ENCODE results near the gene PAIP2. TPM values are rescaled to one million over a fixed set of nuclear protein-coding genes. Genes with fewer than 3 reads are reported as not detected.
A peak's percentile ranks its signal among the peaks of the same experiment; 100 is the strongest.

PAIP2 gene
- total RNA-seq, 1 experiment from 2014 or later, result 50.9 TPM

DNA sequence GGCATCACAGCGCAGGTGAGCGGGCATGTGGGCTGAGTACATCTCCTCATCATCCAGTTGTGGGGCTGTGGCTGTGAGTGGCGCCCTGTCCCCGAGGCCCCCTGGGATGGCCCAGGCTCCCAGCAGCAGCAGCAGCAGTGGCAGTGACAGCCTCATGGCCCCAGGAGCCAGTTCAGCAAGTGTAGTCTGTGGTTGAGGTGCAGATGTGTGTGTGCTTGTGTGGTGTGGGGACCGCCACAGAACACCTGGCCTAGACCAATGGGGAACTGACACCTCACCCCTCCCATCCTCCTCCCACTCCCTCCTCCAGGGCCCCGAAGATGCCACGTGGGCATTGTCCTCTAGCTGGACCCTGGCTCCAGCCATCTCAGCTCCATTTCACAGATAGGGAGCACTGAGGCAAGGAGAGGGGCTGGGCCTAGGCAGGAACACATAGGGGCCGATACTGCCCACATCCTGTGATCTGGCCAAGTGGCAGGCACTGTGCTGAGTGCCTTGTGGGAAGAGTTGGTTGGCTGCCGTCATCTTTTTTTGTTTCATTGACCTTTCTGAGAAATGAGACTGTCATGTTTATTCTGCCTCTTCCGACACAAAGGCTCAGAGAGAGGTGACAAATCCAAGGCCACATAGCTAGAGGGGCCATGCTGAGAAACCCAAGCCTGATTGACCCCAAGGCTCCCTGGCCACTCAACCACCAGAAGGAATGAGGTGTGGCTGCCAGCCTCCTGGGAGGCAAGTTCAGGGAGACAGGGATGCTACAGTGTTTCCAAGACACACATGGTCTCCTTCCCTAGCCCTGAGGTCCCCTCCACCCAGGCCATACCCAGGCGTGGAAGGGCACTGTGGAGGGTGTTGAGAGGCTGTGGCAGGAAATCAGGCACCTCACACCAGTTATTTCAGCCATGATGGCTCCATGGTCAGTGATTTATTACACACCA lies 48.3 kb downstream of the PAIP2 start, which contains the start of gene MZB1:
TSS of gene MZB1 (minus strand) at position 213 of the 938 bp plus-strand sequence. CDS start at position 156, 57 bp downstream.
- DNase-seq, result no peak
- H3K36me3 ChIP-seq (replicated peaks; ENCODE audit: control insufficient read depth, insufficient read depth, low read length), result no peaks in the 10 kb centered on the region
- peaks cover 23% of the 10 kb centered on the region for H3K27me3 ChIP-seq (ENCODE audit: control insufficient read depth, insufficient read depth, low read length)
- no peak within 1 kb of the TSS for H3K4me3 ChIP-seq (ENCODE audit: insufficient read depth, low read depth, low read length)

DNA sequence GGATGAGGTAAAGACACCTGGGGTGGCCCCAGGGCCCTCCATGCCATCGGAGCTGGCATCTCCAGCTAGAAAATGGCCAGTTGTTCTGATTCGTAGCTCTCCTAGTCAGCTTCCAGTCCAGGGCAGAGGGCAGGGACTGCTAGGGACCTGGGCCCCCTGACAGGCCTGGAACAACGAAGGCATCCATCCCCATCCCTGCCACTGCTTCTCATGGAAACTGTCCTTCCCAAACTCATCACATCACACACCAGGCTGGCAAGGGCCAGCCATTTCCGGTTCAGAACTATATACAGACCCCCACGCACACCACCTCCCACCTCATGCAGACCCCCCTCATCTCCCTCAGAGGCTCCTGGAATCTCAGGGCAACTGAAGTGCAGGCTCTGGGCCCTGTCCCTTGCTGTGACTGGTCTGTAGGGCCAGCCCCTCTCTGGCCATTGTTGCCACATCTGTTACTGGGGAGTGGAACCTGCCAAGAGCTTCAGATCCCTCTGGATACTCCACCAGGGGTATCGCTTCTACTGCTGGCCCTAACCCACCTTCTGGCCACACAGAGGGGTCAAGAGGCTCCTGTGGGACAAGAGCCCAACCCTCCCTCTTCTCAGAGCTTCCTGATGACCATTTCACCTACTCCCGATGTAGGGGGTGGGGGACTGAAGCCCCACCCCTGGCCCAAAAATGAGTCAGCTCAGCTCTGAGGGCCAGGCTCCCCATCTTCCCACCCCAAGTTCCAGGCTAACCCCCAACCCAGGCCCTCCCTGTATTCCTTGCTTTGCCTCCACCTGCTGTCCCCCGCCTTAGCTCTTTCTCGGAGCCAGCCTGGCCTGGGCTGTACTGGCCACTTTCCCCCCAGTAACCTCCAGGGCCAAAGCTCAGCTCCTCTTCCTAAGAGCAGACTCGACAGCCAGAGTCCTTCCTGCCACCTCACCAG lies 49.2 kb downstream of the PAIP2 start:
- no peaks in the 10 kb centered on the region for H3K36me3 ChIP-seq (replicated peaks; ENCODE audit: control insufficient read depth, insufficient read depth, low read length)
- peaks cover 31% of the 10 kb centered on the region for H3K27me3 ChIP-seq (ENCODE audit: control insufficient read depth, insufficient read depth, low read length)
- no peak overlapping the region for H3K4me3 ChIP-seq (ENCODE audit: insufficient read depth, low read depth, low read length)
- peak; percentile 62 for DNase-seq

DNA sequence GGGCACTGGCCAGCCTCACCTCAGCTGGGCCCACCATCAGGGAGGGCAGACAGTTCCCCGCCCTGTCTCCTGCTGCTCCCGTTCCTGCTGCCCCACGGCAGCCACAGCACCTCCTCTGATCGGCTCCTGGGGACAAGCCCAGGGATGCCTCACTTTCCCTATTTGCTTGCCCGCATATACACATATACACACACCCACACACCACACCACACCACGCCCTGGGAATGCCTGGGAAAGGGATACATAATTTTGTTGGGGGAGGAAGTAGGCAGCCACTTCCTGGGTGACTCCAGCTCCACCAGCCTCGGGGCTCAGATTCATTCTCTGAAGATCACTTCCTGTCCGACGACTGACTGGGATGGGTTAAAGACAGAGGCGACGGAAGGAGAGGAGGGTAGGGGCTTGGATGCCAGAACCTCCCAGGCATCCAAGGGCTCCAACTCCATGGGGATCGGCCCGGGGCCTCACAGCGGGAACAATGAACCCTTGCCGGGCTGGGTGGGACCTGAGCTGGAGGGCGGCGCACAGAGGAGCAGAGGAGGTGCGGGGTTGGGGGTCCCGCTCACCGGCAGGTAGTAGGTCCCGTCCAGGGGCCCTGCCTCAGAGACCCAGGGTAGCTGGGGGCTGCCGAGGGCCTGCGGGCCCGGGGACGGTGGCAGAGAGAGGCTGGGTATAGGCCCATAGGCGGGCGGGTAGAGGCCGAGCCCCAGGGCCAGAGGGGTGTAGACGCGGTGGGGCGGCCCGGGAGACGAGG lies 50.1 kb downstream of the PAIP2 start:
- peak; percentile 59 for DNase-seq
- peaks cover 31% of the 10 kb centered on the region for H3K27me3 ChIP-seq (ENCODE audit: control insufficient read depth, insufficient read depth, low read length)
- peak overlapping the region; percentile 65 for H3K4me3 ChIP-seq (ENCODE audit: insufficient read depth, low read depth, low read length)
- H3K36me3 ChIP-seq (replicated peaks; ENCODE audit: control insufficient read depth, insufficient read depth, low read length), result no peaks in the 10 kb centered on the region

DNA sequence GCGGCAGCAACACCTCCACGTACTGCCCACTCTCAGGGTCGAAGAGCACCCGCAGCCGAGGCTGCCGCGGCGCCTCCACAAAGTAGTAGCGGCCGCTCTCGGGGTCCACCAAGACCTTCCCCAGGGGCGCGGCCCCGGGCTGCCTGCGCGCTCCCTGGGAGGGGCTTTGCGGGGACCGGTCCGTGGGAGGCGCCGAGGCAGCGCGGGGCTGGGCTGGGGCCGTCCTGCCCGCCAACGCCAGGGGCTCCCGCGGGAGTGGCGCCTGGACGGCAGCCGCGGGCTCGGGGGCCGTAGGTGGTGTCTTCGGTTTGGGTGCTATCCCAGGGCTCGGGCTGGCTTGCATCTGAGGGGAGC lies 50.6 kb downstream of the PAIP2 start:
- no peaks in the 10 kb centered on the region for H3K36me3 ChIP-seq (replicated peaks; ENCODE audit: control insufficient read depth, insufficient read depth, low read length)
- DNase-seq, result no peak
- H3K4me3 ChIP-seq (ENCODE audit: insufficient read depth, low read depth, low read length), result peak overlapping the region; percentile 65
- peaks cover 31% of the 10 kb centered on the region for H3K27me3 ChIP-seq (ENCODE audit: control insufficient read depth, insufficient read depth, low read length)

DNA sequence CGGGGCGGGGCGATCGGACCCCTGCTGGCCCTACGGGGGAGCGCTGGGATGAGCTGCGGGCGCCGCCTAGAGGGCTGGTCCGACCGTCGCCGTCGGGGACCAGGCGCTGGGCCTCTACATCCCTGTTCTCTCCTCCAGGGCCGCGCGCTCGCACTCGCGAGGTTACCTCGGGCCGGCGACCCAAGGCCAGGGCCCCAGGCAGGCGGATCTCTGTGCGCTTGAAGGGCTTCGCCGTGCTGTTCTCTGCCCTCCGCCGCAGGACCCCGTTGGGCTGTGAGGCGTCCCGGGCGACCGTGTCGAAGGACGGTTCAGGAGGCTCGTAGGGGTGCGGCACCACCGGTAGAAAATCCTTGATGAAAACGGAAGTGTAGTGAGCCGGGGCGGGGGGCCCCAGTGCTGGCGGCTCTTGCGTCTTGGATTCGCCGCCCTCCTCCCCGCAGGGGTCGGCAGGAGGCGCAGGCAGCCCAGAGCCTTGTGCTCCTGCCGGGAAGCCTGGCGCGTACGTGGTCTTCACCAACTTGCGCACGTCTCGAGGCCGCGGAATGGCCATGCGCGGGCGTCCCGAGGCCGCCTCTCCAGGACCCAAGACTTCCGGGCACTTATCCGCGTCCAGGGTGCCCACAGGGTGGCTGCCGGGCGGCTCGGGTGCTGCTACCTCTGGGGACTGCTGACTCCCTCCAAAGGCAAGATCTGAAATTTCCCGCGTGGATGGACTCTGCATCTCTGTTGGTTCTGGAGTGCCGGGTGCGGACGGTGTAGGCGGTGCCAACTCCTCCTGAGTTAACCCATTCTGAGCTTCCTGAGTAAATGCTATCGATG lies 51.2 kb downstream of the PAIP2 start:
- DNase-seq, result peak; percentile 97
- Histone ChIP-seq H3K4me3 (ENCODE audit: insufficient read depth, low read depth, low read length) (peak overlapping the region; percentile 65), H3K36me3 (replicated peaks; ENCODE audit: control insufficient read depth, insufficient read depth, low read length) (no peaks in the 10 kb centered on the region), H3K27me3 (ENCODE audit: control insufficient read depth, insufficient read depth, low read length) (peaks cover 31% of the 10 kb centered on the region)

DNA sequence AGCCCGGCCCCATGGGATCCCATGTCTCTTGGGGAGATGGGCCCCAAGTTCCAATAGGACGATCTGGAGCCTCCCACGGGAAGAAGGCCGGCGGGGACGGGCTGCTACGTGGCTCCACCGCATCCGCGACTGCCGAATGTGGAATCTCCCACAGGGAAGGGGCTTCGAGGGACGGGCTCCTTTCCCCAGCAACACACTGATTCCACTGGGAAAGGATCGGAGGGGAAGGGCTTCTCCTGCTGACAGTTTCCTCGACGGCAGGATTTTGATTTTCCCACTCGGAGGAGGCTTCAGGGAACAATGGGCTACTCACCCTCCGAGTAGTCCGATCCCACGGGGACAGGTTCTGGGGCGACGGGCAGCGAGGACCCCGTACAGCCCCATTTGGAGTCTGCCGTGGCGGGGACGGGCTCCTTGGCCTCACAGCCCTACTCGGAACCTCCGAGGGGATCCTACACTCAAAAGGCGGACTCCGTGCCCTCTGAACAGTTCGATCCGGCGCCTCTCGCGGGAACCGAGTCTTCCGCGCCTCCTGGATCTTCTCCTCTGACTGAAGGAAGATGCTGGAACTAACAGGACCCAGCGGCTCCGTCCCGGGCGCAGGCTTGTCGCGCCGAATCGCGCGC lies 52.0 kb downstream of the PAIP2 start:
- peaks cover 31% of the 10 kb centered on the region for H3K27me3 ChIP-seq (ENCODE audit: control insufficient read depth, insufficient read depth, low read length)

DNA sequence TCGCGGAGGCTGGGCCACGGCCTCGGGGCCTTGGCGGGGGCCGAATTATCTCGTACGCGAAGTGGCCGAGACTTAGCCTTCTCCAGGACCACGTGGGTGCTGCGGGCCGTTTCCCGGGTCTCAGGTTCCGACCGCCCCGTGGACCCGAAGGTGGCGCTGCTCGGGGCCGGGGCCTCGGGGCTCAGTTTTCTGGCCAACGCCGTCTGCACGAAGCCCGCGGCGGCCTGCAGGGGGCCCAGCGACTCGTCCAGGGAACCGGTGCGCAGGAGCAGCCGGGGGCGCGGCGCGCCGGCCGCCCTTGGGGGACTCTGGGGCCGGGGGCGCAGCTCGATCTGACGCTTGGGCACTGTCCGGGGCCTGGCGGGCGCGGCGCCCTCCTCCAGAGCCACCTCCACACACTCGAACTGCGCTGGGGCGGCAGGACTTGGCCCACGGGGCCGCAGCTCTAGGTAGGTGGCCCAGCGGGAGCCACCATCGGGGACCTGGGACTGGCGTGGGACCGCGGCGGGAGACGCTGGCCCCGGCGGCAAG lies 52.5 kb downstream of the PAIP2 start:
- peak; percentile 92 for DNase-seq

More for the DNA sequence above, 52.0 kb downstream of the PAIP2 start:
- H3K4me3 ChIP-seq (ENCODE audit: insufficient read depth, low read depth, low read length), result peak overlapping the region; percentile 65
- peak; percentile 79 for DNase-seq
- no peaks in the 10 kb centered on the region for H3K36me3 ChIP-seq (replicated peaks; ENCODE audit: control insufficient read depth, insufficient read depth, low read length)

DNA sequence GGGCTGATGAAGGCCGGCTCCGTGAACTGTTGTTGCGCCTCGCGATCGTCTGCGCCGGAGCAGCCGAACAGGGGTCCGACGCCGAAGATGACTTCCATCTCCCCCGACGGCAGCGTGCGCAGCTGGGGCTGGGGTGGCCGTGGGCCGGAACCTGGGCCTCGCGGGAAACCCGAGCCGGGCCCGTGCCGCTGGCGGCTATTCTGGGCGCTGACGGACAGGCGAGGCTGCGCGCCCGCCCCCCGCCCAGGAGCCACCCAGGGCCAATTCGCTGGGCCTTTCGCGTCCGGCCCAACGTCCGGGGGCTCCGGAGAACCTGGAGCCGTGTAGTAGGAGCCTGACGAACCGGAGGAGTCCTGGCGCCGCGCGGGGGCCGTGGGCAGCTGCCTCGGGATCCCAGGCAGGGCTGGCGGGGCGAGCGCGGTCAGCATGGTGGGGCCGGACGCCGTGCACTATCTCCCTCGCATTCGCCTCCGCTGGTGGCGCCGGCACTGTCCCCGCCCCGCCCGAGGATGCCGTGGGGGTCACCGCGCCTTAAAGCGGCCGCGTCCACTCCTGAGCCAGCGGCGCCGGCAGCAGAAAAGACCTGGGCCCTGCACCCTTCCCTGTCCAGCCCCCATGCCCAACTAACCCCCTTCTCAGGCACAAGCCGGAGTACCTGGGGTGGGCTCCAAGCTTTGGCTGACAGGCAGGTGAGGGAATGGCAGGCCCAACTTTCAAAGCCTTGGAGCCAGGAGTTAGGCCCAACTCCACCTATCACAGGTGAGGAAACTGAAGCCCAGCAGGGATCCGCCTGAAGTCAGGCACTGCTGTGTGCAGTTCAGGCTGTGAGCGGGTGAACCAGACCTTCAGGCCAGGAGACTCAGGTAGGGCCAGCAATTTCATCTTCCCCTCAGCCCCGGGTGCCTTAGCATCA lies 53.3 kb downstream of the PAIP2 start, which contains the start of gene PROB1:
TSS of gene PROB1 (minus strand) at position 451 of the 913 bp plus-strand sequence. CDS start at position 428, 23 bp downstream.
- H3K27me3 ChIP-seq (ENCODE audit: control insufficient read depth, insufficient read depth, low read length), result peaks cover 31% of the 10 kb centered on the region
- peaks cover 2% of the 10 kb centered on the region; the same call in 1 of the 2 replicates for H3K36me3 ChIP-seq (replicated peaks; ENCODE audit: control insufficient read depth, insufficient read depth, low read length)
- H3K4me3 ChIP-seq (ENCODE audit: insufficient read depth, low read depth, low read length), result peak within 1 kb of the TSS; percentile 65
- DNase-seq, result peak; percentile 81

More for the DNA sequence above, 52.5 kb downstream of the PAIP2 start:
- no peaks in the 10 kb centered on the region for H3K36me3 ChIP-seq (replicated peaks; ENCODE audit: control insufficient read depth, insufficient read depth, low read length)
- peak overlapping the region; percentile 65 for H3K4me3 ChIP-seq (ENCODE audit: insufficient read depth, low read depth, low read length)
- H3K27me3 ChIP-seq (ENCODE audit: control insufficient read depth, insufficient read depth, low read length), result peaks cover 31% of the 10 kb centered on the region

DNA sequence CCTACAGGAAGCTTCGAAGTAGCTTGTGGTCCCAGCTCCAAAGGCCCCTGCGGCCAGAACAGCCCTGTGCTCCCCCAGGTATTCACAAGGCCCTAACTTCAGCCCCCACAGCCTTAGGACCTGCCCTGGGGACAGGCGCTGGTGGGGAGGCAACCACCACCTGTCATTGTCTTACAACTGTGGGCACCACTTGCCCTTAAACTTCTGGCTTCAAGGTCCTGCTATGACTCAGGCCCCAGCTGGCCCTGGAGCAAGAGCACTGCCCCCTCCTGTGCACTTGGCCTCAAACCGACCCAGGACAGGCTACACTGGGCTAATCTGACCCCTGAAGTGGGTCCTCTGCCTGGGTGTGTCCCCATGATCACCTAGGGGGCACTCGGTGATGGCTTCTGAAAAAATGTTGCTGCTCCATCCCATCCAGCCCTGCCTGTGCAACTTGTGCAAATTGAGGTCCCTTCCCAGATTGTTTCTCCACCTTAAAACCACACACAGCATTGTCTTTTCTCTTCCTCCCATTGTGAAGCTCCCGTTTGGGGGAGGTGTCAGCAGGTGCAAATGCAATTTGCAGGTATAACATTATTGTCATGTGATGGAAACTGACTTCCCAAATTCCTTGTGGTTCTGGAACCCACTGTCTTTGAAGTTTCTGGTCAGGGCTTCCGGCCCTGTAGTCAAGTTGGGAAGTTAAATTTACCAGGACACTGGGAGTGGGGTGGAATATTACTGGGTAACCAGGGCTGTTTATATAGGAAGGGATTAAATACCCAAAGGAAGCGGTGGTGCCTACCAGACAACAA lies 54.4 kb downstream of the PAIP2 start:
- H3K27me3 ChIP-seq (ENCODE audit: control insufficient read depth, insufficient read depth, low read length), result peaks cover 31% of the 10 kb centered on the region
- no peak overlapping the region for H3K4me3 ChIP-seq (ENCODE audit: insufficient read depth, low read depth, low read length)
- peak; percentile 54 for DNase-seq
- peaks cover 3% of the 10 kb centered on the region; the same call in 1 of the 2 replicates for H3K36me3 ChIP-seq (replicated peaks; ENCODE audit: control insufficient read depth, insufficient read depth, low read length)

DNA sequence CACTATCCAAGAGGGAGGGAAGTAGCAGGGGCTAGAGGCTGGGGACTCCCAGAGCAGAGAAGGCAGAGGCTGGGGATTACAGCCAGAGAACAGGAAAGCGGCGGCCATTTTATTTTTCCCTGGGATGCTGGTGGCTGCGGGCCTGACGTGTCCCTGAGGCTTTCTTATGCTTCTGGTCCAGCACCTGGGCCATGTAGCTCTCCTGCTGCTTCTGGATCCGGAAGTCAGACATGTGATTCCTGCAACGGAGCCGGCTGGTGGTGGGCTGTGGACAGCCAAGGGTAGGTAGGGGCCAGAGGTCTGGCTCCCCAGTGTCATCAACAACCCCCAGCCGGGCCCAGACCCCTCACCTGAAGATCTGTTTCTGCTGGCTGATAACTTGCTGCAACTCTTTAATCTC lies 55.0 kb downstream of the PAIP2 start:
- Histone ChIP-seq H3K36me3 (replicated peaks; ENCODE audit: control insufficient read depth, insufficient read depth, low read length) (peaks cover 8% of the 10 kb centered on the region), H3K4me3 (ENCODE audit: insufficient read depth, low read depth, low read length) (no peak overlapping the region)
- no peak for DNase-seq

DNA sequence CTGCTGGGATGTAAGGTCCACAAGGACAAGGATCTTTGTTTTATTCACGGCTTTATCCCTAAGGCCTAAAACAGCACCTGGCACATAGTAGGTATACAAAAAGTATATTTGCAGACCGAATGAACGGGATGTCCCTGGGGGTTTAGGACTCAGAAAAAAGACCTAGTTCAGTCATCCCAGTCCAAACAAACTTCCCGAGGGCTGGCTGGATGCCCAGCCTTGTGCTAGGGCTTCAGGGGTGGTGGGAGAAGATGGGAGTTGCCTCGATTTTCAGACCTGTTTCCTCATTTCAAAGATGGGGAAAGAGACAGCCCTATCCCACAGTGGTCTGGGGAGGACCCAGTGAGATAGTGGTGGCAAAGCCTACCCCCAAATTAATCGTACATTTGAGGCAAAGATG lies 56.3 kb downstream of the PAIP2 start:
- H3K4me3 ChIP-seq (ENCODE audit: insufficient read depth, low read depth, low read length), result no peak overlapping the region
- DNase-seq, result no peak
- peaks cover 28% of the 10 kb centered on the region for H3K27me3 ChIP-seq (ENCODE audit: control insufficient read depth, insufficient read depth, low read length)
- H3K36me3 ChIP-seq (replicated peaks; ENCODE audit: control insufficient read depth, insufficient read depth, low read length), result peaks cover 8% of the 10 kb centered on the region

More for the DNA sequence above, 55.0 kb downstream of the PAIP2 start:
- H3K27me3 ChIP-seq (ENCODE audit: control insufficient read depth, insufficient read depth, low read length), result peaks cover 31% of the 10 kb centered on the region

Measured in H7 (cell line).